NK-92 (cell line): ENCODE results near the gene GALNTL6.
"Not testable (repeated sequence)": the region's sequence is repeated elsewhere in the genome, so short reads cannot be mapped to it uniquely, and the experiment has no call there.

ENCODE experiments used
- DNase-seq: peaks from one replicate; lab custom pipeline; 2025; ENCODE audit not compliant: unreplicated experiment; lab: John Stamatoyannopoulos, UW

The GALNTL6 gene

DNA sequence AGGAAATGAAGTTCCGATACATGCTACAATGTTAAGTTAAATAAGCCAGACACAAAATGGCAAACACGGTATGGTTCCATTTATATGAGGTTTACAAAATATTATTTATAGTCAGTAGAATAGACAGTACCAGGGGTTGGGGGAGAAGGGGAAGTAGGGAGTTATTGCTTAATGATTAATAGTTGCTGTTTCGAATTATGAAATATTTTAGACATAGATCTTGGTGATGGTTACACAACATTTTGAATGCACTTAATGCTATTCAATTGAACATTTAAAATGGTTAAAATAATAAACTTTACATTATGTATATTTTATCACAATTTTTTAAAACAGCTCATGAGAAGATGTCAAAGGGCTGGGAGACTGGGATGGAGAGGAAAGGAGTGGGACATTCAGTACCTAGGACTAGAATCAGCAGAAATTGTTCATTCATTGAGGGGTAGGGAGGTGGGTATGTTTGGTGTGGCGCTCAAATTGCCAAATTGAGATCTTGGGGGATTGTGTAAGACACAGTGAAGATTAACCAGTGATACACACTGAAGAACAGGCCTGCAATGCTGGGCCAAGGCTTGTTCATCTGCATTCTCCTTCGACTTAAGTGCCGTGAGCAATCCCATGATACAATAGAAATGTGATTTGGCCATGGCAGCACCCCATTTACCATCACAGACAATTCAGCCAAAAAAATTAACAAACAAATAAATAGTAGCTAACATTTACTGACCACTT lies 1189.8 kb downstream of the GALNTL6 start:
- no peak for DNase-seq

GRCh38 chr4:173005912-173006633 lies 1192.9 kb downstream of the GALNTL6 start:
- no peak for DNase-seq

GRCh38 chr4:173008436-173008835 lies 1195.2 kb downstream of the GALNTL6 start:
- DNase-seq, result no peak

DNA sequence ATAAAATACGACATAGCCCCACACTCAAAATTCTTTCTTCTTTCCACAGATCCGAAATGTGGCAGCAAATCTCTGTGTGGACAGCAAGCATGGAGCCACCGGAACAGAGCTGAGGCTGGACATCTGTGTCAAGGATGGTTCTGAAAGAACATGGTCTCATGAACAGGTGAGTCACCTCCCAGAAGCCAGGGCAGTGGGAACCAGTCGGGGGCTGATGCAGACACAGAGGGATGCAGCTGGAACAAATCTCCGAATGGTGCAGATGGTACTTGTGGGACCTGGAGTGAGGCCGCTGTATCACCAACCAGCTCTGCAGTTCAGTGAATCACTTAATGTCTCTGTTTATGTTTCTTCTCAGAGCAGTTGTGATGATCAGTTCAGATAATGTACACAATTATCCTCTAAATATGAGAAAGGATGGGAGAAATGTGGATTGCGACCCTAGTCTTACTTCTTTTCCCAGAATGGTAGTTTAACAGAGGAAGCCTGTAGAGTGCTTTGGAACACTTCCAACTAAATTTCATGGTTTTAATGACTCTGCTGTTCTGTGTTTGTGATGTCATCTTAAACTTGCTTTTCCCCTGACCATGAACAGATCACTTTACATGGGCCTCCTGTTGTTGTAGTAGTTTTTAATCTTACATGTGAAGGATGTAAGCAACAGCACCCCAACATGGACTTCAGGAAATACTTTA lies 1196.1 kb downstream of the GALNTL6 start:
- no peak for DNase-seq

DNA sequence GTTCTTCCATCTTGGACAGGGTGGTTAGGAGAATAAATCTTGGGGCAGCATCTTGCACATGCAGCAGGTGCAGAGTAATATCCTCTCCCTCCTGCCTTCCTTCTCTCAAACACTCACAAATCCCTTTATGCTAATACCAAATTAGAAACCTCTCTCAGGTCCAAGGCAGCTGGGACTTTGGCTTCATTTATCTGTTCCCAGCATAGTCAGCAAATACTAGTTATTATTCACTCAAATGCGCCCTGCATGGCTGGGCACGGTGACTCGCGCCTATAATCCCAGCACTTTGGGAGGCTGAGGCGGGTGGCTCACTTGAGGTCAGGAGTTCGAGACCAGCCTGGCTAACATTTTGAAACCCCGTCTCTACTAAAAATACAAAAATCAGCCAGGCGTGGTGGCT lies 1199.4 kb downstream of the GALNTL6 start:
- DNase-seq, result no peak

DNA sequence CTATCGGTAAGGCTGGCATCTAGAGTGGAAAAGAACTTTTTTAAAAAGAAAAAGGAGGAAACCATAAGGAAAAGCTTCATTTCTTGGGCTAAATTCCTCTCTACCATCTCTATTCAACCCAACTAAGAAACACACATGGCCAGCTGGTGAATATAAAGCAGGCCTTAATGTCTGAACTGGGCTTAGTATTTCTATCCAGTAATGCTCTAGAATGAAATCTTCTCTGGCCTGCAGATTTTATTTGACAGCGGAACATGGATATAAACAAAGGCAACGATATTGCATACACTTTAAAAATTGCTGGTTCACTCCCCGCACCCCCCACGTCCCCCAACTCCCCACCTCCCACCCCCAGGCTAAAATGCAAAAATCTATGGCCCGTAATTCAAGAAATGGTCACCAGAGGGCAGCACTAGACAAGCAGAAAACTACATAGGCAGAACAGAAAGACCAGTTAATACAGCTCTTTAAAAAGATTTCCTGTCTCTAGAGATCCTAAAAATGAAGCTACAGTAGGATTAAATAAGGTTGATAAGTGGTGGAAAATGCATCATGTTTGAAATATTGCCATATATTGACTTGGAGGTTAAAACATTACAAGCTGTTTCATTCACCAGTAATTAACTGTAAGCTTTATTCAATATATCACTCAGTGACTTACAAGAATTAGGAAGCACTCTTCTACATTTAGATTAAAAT lies 1200.2 kb downstream of the GALNTL6 start:
- DNase-seq, result no peak

DNA sequence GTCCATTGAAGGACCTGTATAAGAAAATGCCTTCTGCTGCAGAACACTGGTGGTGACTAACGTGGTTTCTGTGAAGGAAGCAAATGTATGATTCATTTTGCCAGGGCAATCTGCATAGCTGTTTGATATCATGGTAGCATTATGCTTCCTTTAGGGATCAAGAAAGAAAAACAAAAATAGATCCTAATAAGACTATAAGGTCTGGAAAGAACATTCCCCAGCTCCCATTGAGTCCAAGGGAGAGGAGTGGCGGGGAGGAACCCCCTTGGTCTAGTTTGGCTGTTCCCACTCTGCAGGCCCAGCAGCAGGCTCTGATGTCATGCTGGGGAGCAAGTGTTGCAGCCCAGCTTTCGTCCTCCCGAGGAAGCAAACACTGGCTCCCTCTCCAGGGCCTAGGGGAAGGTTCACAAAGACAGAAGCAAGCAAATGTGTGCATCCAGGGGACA lies 1200.9 kb downstream of the GALNTL6 start:
- DNase-seq, result no peak

DNA sequence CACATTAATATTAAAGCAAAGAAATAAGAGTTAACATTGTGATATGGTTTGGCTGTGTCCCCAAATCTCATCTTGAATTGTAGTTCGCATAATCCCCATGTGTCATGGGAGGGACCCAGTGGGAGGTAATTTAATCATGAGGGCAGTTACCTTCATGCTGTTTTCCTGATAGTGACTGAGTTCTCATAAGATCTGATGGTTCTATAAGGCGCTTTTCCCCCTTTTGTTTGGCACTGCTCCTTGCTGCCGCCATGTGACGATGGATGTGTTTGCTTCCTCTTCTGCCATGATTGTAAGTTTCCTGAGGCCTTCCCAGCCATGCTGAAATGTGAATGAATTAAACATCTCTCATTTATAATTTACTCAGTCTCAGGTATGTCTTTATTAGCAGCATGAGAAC lies 1201.6 kb downstream of the GALNTL6 start:
- DNase-seq, result no peak

- DNase-seq, result no peak
These were observed 1204.6 kb downstream of the GALNTL6 start for GRCh38 chr4:173017802-173018201.

DNA sequence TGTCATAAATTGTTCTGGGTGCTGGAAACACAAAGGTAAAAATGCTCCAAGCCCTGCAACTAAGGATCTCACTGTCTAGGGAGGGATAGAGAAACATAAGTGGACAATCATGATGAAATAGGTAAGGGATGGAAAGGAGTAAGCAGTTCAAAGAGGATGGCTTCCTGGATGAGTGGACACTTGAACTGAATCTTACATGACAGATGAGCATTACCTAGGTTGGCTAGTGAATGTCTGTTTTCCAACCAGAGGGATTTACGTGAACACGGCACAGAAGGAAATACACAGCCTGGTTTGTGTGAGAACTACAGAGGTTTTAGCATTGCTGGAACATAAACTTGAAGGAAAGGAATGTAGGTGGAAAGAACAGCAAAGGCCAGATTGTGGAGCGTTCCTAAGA lies 1205.2 kb downstream of the GALNTL6 start:
- no peak for DNase-seq

GRCh38 chr4:173019664-173020063 lies 1206.5 kb downstream of the GALNTL6 start:
- no peak for DNase-seq

- not testable (repeated sequence) for DNase-seq
These were observed 1208.8 kb downstream of the GALNTL6 start for GRCh38 chr4:173021746-173022573.

GRCh38 chr4:173024203-173024602 lies 1211.0 kb downstream of the GALNTL6 start:
- DNase-seq, result no peak

- DNase-seq, result no peak
These were observed 1211.9 kb downstream of the GALNTL6 start for GRCh38 chr4:173025131-173025530.

- no peak for DNase-seq
These were observed 1224.0 kb downstream of the GALNTL6 start for GRCh38 chr4:173037242-173037641.

DNA sequence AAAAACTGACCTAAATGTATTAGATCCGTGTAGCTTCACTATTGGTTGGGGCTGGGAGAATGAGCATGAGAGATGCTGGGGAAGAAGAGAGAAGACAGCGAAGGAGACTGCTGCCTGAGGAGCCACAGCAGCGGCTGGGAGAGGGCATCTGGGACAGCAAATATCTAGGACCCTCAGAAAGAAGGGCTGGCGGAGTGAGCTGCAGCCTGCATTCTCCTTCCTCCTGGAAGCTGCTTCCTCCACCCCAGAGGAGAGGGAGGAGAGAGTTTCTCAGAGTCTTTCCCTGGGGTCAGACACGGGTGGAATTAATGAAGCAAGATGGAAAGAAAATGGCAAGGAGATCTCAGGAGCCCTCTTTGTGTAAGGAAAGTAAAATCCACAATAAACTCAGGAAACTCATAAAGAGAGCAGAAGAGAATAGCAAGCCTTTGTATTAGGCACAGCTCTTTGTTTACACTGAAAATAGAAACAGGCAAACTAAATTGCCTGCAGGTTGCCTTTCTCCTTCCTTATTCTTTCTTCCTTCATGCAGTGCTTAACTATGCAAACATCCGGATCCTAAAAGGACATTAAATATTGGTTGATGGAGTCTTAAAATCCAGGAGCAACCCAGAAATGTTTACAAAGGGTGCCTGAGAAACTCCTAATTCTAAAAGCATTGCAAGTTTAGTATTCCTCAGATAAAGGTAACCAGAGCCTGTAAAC lies 1225.1 kb downstream of the GALNTL6 start:
- no peak for DNase-seq

GRCh38 chr4:173039617-173040577 lies 1226.7 kb downstream of the GALNTL6 start:
- DNase-seq, result no peak

DNA sequence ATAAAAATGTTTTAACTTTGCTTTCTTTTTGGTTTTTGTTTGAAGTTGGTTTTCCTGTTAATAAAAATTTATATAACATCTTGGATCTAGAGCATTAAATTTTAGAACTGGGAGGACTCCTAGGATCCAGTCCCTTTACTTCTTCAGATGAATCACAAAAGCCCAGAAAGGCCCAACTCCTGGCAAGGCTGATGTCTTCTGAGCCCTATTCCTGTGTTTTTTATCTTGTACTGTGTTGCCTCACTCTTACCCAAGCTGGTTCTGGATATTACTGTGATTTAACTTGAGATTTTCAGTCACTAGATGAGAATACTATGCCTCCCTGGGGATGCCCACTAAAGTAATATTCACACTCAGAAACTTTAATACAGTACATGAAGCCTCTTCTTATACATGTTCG lies 1228.3 kb downstream of the GALNTL6 start:
- no peak for DNase-seq

- not testable (repeated sequence) for DNase-seq
These were observed 1228.9 kb downstream of the GALNTL6 start for GRCh38 chr4:173042139-173042538.
